HG03378 (cell line): ENCODE measurements around the gene SHLD2.
"Not testable (repeated sequence)": the region's sequence is repeated elsewhere in the genome, so short reads cannot be mapped to it uniquely, and the experiment has no call there.

Experiments
- ATAC-seq: cut with Tn5 transposase; IDR thresholded peaks from one replicate; pipeline ENCODE4 v1.9.1; 2021; ENCODE audit warnings: mild to moderate bottlenecking, moderate library complexity; ENCODE audit not compliant: unreplicated experiment

The SHLD2 gene

DNA sequence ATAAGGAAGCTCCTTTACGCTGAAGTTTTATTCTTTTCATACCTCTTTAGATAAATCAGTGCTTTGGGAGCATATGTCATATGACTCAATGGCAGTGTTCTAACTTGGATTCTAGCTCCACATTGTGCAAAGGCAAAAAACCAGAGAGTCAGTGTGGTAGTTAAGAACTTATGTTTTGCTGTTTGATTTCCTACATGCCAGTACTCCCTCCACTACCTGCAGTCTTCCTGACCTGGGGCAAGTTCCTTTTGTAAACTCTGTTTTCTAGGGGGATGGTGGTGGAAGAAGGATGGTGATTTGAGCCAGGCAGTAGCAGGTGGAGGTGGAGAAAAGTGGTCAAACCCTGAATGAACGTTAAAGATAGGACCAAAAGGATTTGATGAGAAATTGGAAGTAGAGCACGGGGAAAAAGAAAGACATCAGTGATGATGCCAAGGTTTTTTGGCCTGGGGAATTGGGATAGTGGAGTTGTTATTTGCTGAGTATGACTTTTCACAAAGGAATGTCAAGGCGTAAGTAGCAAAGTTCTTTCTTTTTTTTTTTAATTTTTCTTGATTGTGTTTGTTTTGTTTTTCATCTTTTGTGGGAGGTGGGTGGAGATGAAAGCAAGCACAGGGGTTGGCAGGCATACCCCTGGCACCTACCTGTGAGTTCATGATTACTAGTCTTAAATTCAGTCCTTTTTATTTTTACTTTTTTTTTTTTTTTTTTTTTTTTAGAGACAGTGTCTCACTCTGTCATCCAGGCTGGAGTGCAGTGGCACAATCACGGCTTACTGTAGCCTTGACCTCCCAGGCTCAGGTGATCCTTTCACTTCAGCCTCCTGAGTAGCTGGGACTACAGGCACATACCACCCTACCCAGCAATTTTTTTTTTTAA, 47.5 kb downstream of the SHLD2 start:
- ATAC-seq = not testable (repeated sequence)

DNA sequence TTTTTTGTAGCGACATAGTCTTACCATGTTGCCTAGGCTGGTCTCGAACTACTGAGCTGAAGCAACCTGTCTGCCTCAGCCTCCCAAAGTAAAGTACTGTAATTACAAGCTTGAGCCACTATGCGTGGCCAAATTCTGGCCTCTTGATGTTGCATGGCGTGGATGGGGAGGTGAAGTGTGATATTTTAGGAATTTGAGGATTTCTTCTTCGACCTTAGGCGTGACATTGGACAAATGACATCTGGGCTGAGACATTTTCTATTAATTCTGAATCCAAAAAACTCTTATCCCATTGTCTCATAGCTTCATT, 48.1 kb downstream of the SHLD2 start:
- not testable (repeated sequence) for ATAC-seq

DNA sequence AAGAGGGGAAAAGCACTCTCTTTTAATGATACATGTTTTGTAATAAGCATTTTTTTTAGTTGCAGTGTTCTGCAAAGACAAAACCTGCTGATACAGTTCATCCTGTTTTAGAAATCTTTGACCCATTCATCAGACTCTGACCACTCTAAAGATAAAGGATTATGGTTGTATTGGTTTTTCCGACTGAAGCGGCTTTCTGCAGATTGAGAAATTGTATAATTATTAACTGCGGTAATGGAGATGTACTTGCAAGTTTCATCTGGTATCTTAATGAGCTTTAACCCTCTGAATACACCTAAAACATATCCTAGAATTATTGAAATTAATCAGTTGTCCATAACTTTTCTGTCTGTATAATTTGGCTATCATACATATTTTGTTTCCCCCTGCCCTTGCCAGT, 50.6 kb downstream of the SHLD2 start:
- ATAC-seq = not testable (repeated sequence)

DNA sequence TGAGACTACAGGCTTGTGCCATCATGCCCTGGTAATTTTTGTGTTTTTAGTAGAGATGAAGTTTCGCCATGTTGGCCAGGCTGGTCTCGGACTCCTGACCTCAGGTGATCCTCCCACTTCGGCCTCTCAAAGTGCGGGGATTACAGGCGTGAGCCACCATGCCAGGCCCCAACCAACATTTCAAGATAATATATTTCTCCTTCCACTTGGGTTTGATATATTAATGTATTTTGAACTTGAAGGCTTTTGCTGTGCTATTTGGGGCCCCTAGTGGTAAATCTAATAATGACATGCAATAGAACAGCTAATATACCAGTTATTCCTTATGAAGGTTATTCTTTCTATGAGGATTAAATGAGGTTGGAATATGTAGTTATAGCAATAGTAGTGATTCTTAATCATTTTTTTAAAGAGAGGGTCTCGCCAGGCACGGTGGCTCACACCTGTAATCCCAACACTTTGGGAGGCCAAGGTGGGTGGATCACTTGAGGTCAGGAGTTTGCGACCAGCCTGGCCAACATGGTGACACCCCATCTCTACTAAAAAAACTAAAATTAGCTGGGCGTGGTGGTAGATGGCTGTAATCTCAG, 54.1 kb downstream of the SHLD2 start:
- not testable (repeated sequence) for ATAC-seq

DNA sequence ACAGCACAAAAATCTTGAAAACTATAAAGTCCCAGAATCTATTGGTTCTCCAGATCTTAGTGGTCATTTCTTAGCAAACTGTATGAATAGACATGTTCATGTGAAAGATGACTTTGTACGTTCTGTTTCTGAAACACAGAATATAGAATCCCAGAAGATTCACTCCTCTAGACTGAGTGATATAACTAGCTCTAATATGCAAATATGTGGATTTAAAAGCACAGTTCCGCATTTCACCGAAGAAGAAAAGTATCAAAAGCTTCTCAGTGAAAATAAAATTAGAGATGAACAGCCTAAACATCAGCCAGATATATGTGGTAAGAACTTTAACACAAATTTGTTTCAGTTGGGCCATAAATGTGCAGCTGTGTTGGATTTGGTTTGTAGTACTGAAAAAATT, 56.5 kb downstream of the SHLD2 start:
- not testable (repeated sequence) for ATAC-seq

DNA sequence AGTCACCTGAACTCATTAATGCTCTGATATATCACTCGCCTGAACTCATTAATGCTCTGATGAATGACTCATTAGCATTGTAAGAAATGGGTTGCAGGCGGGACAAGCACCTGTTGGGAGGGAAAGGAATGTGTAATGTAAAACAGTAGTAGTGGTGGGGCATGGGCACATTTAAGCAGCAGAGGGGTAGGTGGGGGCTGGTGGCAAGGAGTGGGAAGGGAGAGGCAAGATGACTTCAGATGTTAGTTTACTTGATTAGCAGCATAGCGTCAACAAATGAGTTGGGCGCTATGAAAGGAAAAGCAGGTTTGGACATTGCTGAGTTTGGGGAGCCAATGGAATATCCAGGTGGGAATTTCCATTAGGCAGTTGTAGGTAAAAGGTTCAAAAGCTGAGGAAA, 61.8 kb downstream of the SHLD2 start:
- not testable (repeated sequence) for ATAC-seq

DNA sequence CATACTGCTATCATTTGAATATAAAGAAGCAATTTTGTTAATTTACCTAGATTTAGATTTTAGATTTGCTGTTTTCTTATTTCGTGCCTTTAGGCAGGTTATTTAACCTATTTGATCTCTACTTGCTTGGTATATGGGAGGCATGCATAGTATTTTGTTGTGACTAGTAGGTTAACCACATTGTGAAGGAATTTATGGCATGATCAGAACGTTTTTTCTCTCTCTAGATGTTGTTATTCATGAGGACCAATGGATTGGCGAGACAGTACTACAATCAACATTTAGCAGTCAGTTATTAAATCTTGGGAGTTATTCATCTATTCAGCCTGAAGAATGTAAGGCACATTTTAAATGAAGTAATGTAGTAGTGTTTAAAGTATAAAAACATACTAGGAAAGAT, 62.8 kb downstream of the SHLD2 start:
- not testable (repeated sequence) for ATAC-seq

DNA sequence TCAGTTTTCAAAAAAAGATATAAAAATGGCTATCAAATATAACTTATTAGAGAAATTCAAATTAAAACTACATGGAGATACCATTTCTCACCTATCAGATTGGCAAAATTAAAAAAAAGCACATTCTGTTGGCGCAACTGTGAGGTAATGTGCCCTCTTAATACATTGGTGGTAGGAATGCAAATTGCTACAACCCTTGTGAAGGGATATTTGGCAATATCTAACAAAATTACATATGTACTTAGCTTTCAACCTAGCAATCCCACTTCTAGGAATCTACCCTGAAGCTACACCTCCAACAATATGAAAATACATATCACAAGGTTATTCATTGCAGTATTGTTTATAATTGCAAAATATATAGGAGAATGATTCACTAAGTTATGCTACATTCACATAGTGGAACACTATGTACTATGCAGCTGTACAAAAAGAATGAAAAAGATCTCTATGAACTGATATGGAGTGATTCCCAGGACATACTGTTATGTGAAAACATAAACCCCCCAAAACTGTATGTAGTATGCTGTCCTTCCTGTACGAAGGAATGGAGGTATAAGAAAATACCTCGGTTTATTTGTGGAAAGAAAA, 67.8 kb downstream of the SHLD2 start:
- ATAC-seq = not testable (repeated sequence)

DNA sequence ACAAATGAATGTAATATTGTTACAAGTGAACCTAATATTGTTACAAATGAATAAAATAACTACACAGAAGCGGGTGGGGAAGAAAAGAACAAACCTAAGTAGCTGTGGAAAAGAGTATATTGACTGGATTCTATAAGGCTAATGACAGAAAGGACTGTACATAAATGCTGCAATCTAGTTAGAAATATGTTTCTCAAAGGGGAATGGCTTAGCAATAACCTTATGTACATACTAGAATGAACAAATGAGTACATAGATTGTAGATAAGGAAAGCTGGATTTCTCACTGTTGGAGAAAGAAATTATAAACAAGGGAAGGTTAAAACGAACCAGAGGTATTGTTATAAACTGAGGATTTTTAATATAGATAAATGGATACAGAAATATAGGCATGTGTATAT, 68.4 kb downstream of the SHLD2 start:
- not testable (repeated sequence) for ATAC-seq

DNA sequence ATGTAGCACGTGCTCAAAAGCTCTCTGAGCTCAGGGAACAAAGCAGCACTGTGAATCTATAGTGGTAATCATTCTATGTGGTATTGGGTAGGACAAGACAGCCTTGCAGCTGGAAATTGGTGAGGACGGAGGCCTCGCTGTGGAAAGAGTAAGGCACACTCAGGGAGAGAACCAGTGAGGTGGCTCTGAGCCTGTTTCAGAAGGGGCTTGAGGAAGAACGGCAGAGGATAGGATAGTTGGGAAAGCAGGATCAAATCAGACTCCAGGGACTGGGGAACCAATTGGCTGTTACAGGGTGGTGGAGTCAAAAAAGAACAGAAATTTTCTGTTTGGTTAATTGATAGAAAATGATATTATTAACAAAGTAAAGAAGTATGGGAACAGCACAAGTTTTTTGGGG, 74.9 kb downstream of the SHLD2 start:
- ATAC-seq = not testable (repeated sequence)

DNA sequence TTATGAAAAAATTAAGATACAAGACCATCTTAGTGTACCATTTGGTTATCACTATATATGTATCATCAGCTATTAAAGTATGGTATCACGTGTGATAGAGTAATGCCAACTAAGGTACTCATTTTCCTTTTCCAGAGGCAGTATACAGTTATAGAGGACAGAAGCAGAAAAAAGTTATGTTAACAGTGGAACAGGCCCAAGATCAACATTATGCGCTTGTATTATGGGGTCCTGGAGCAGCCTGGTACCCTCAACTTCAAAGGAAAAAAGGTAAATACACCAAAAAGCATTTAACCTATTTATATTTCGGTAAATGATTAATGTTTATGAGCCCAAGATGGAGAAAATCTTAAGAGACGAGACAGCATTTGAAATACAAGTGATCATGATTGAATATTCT, 75.7 kb downstream of the SHLD2 start:
- ATAC-seq = not testable (repeated sequence)

DNA sequence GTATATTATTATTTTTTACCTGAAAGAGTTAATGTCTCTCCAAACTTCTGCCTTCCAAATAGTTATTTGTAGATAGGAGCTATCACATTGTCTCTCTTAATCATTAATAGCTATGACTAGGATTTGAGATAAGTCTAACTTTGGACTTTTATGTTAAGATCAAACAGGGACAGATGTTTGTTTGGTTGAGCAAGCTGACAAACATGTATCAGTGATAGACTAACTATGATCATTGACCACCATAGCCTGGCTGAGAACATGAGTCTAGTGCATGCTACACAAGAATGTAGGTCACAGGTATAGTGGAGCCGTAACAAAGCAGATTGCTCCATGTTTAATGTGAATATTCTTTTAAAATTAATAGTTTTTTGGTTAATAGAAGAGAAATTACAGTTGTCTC, 76.7 kb downstream of the SHLD2 start:
- not testable (repeated sequence) for ATAC-seq

DNA sequence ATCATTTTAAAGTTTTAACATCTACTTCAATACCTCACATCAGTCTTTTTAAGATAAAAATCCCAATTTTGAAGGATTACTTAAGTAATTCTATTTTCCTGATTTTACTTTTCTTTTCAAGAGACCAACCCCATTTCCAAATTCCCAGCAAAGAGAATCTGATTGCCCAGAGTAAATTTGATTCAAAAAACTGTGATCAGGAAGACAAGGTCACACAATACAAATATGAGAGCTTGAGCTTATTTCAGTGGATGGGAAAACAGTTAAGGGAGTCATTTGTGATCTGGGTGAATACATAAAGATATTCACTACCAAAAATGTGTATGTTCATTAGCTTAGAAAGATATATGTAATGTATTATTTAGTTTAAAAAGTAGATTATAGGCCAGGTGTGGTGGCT, 77.2 kb downstream of the SHLD2 start:
- ATAC-seq = not testable (repeated sequence)

DNA sequence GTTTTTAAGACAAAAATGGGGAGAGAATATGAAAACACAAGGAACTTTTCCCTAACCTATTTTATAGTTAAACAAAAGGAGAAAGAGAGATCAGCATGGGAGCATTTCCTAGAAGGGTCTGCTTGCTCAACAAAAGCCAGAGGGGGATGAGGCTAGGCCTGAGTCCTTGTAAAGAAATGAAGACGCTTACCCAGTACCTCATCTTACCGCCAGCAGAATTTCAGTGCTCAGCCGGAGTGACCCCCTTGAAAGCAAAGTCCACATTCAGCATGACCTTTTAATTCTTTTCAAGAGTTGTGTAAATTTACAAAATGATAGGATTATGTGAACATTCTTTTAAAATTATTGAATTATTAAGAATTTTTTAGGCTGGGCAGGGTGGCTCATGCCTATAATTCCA, 82.6 kb downstream of the SHLD2 start:
- not testable (repeated sequence) for ATAC-seq

DNA sequence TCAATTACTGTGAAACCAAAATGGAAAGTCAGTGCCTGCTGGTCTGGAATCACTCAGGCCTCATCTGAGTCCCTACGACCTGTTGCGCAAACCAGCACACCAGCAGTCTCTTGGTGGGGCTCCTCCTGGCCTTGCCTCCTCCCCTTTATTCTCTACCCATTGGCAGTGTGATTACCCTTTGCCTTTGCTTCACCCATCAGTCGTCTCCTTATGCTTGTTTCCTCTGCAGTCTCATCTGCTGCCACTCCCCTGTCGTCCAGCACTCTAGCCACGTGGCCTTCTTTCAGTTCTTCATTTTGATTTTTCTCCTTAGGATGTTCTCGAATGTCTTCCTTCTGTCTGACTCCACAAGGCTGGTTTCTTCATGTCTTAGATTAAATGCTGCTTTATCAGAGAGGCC, 89.4 kb downstream of the SHLD2 start:
- ATAC-seq = not testable (repeated sequence)

DNA sequence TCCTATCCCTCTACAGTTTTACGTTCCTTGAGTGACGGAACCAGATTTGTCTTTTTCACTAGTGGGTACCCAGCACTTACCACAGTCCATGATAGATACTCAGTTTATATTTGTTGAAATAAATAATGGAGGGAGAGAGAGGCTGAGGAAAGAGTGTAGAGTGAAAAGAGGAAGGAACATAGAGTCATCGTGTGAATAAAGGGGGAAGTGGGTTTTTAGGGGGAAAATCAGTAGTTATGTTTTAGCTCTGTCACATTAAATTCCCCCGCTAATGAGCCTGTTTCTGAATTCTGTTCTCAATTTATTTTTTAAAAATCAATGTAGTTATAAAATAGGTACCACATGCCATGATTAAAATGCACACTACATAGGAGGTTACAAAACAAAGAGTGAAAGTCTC, 91.0 kb downstream of the SHLD2 start:
- ATAC-seq = not testable (repeated sequence)

DNA sequence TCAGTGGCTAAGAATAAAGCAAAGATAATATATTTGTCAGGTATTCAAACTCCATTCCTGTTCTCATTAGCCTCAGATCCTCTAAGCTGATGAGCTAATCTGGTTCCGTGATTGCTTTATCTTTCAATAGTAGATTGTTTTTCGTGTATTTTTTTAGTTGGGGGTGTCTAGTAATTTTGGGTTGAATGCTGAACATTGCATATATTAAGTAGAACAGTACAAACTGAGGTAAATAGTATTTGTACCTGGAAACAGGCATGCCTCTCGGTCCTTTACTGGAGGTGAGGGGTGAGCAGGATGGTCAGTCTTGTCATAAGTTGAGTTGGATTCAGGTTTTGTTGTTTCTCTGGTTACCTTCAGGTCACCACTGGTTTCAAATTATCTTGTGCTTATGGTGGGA, 92.6 kb downstream of the SHLD2 start:
- not testable (repeated sequence) for ATAC-seq

DNA sequence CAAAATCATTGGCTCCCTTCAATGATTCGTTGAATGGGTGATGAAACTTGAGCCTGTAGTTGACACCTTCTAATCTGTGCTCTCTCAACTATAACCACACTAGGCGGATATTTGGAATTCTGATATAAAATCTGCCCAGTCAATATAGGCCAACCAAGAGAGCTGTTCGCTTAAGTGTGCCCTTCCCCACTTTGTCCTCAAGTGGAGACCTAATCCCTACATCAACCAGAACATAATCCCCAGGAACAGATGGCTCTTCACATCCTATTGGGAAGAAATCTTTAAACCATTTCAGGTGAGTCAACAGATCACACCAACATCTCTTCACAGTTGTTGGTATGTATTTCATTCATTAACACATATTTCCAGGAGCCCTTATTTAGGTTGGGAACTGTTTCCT, 96.8 kb downstream of the SHLD2 start:
- ATAC-seq = not testable (repeated sequence)

DNA sequence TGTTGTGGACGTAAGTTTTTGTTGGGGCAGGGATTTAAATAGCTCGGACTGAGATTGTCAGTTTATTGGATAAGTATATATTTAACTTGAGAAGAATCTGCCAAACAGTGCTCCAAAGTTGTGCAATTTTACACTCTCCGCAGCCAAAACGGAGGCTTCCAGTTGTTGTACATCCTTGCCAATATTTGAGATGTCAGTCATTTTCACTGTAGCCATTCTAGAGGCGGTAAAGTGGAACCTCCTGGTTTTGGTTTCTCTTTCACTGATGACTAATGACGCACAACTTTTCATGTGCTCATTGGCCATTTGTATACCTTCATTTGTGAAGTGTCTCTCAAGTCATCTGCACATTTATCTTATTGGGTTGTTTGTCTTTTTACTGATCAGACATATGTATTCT, 105.9 kb downstream of the SHLD2 start:
- ATAC-seq = peak; percentile 71

DNA sequence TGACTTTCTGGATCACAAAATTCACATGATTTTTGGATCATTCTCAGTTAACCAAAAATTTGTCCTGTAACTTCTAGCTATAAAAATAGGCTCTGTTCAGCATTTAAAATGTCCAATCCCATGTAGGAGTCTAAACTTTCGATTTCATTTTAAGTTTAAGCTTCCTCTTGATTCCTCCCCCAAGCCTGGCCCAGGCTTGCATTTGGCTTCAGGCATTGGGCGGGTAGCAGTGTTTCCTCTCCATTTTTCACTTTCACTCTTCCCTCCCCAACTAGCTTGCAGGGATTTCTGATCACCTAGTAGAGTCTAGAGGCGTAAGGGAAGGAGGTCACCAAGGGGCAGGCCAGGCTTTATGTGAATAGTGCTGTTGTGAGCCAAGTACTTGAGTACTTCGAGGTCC, 109.8 kb downstream of the SHLD2 start:
- ATAC-seq = not testable (repeated sequence)

DNA sequence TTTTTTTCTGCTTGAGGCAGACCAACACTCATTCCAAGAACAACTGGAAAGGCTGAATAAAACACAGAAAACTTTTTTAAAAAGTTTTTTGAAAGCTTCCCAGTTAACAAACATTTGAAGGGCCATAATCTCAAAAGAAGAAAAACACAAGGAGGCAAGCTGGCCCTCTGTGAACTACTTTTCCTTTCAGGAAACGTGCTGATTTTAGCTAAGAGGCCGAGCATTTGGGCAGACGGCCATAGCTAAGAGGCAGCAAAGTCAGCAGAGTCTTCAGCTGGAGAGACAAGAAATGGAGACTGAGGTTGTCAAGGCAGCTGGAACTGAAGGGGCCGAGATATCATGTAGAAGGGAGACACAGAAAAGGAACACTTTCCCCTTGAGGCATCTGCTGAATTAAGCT, 111.9 kb downstream of the SHLD2 start:
- not testable (repeated sequence) for ATAC-seq

DNA sequence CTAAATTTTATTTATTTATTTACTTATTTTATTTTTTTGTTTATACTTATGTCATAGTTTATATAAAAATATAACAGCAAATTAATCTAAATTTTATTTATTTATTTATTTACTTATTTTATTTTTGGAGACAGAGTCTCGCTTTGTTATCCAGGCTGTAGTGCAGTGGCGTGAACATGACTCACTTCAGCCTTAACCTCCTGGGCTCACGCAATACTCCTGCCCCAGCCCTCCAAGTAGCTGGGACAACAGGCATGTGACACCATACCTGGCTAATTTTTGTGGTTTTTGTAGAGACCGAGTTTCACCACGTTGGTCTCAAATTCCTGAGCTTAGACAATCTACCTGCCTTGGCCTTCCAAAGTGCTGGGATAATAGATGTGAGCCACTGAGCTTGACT, 115.3 kb downstream of the SHLD2 start:
- ATAC-seq = not testable (repeated sequence)
